Ramos (cell line): ENCODE results near the gene FALEC.

Source experiments
- in situ Hi-C: fragments of 300-500 bp; cut with MboI; formaldehyde crosslinking; loops from one replicate; pipeline ENCODE4 v1.14.3; 2022; ENCODE audit warnings: low sequenced_read_pairs; ENCODE audit not compliant: unreplicated experiment

Gene FALEC

GRCh38 chr1:150582371-150582770, 66.8 kb downstream of the FALEC start:
- in situ Hi-C loops, result no loop called here
